K562 (cell line): ENCODE results near the gene EIF3J. TPM values are rescaled to one million over a fixed set of nuclear protein-coding genes. Genes with fewer than 3 reads are reported as not detected.
"Not testable (repeated sequence)": the region's sequence is repeated elsewhere in the genome, so short reads cannot be mapped to it uniquely, and the experiment has no call there.

Source experiments
- ATAC-seq: fragments of 200-7000 bp; cut with Tn5 transposase; 3 replicates; pipeline ENCODE4 v1.9.1; 2020; ENCODE audit warnings: moderate library complexity
- BruUV-seq: library from RNA; stranded (reverse); fragments of 400-500 nt; replicated peaks from 2 replicates; lab custom pipeline; 2021; lab: Mats Ljungman, UMichigan
- CTCF ChIA-PET: fragments of 300-600 bp; formaldehyde crosslinking; extraction: SDS; loops from one replicate; lab custom pipeline; 2021; ENCODE audit warnings: low intra/inter-chr PET ratio; lab: Yijun Ruan, JAX
- POLR2A ChIA-PET: fragments of 300-600, 350-650 bp; sonication (Branson Sonifier 250); formaldehyde crosslinking; extraction: SDS; loops from one replicate; lab custom pipeline; 2021; ENCODE audit warnings: antibody characterized with exemption, inconsistent platforms; lab: Yijun Ruan, JAX
- DNase-seq, 4 experiments: peaks; one replicate each; pipeline versions ENCODE4 v3.0.0 to v3.0.0-alpha.2; 2011 to 2018; ENCODE audit warnings: low spot score in 3 of 4, mixed read lengths in 3 of 4; ENCODE audit errors: extremely low read depth in 1 of 4
- FAIRE-seq: peaks from 2 replicates; lab custom pipeline; 2011; peaks lifted over from hg19 to GRCh38; lab: Jason Lieb, UNC
- H2AFZ ChIP-seq: 2 replicates; pipeline ENCODE4 v1.6.0; 2011; ENCODE audit warnings: low read depth, low read length, control low read depth, inconsistent platforms
- H3K27ac ChIP-seq: fragments of 200-600 bp; 3 replicates; pipeline ENCODE4 v1.8.0; 2011; ENCODE audit warnings: low read depth, mild to moderate bottlenecking, control low read depth, inconsistent platforms, low read length, moderate library complexity, mixed read lengths; ENCODE audit errors: extremely low read depth
- H3K27me3 ChIP-seq, 2 experiments: fragments of 300-600 bp in 1 of 2; 2 replicates in 1 of 2; 3 replicates in 1 of 2; pipeline versions ENCODE4 v1.6.0 to v1.8.0; 2011; ENCODE audit warnings: inconsistent platforms in 2 of 2, low read length in 2 of 2, mild to moderate bottlenecking in 1 of 2, mixed read lengths in 1 of 2, moderate library complexity in 1 of 2; ENCODE audit not compliant: control insufficient read depth in 2 of 2, insufficient read depth in 2 of 2
- H3K36me3 ChIP-seq: fragments of 300-600 bp; 3 replicates; pipeline ENCODE4 v1.8.0; 2011; ENCODE audit warnings: mild to moderate bottlenecking, low read length, inconsistent platforms; ENCODE audit not compliant: control insufficient read depth, insufficient read depth
- H3K4me1 ChIP-seq, 2 experiments: fragments of 200-600 bp in 1 of 2; replicated peaks in 1 of 2; 2 replicates in 1 of 2; 3 replicates in 1 of 2; pipeline versions ENCODE4 v1.5.1 to v1.8.0; 2011; ENCODE audit warnings: inconsistent platforms in 2 of 2, low read length in 2 of 2, mild to moderate bottlenecking in 1 of 2, mixed read lengths in 1 of 2, moderate library complexity in 1 of 2; ENCODE audit not compliant: control insufficient read depth in 2 of 2, insufficient read depth in 2 of 2
- H3K4me2 ChIP-seq: 2 replicates; pipeline ENCODE4 v1.6.1; 2011; ENCODE audit warnings: low read length, control low read depth, inconsistent platforms, mixed read lengths; ENCODE audit not compliant: insufficient read depth
- H3K4me3 ChIP-seq: fragments of 200-600 bp; sonication (generic), shearing (Covaris generic); 2 replicates; pipeline ENCODE4 v1.5.1; 2016; ENCODE audit warnings: control low read depth, inconsistent platforms
- H3K79me2 ChIP-seq: fragments of 200-600 bp; 3 replicates; pipeline ENCODE4 v1.8.0; 2011; ENCODE audit warnings: low read length, inconsistent platforms; ENCODE audit not compliant: control insufficient read depth, insufficient read depth
- H3K9ac ChIP-seq, 2 experiments: 2 replicates each; pipeline versions ENCODE4 v1.6.0 to v1.6.1; 2011; ENCODE audit warnings: low read depth in 2 of 2, low read length in 2 of 2, control low read depth in 1 of 2, inconsistent platforms in 1 of 2, mild to moderate bottlenecking in 1 of 2, mixed read lengths in 1 of 2; ENCODE audit not compliant: insufficient read depth in 1 of 2
- H3K9me1 ChIP-seq: one replicate; pipeline ENCODE4 v1.6.0; 2011; ENCODE audit warnings: inconsistent platforms, mild to moderate bottlenecking, low read length, moderate library complexity; ENCODE audit not compliant: control insufficient read depth, insufficient read depth
- H3K9me3 ChIP-seq: replicated peaks from 2 replicates; pipeline ENCODE4 v1.5.1; 2011; ENCODE audit warnings: low read depth, low read length, inconsistent platforms; ENCODE audit not compliant: control insufficient read depth, insufficient read depth
- H4K20me1 ChIP-seq: replicated peaks from 2 replicates; pipeline ENCODE4 v1.6.1; 2011; ENCODE audit warnings: low read length, inconsistent platforms, mixed read lengths; ENCODE audit not compliant: control insufficient read depth, insufficient read depth
- POLR2G ChIP-seq: fragments of 200-400 bp; formaldehyde crosslinking; IDR thresholded peaks from 2 replicates; pipeline ENCODE4 v1.6.1; 2017; ENCODE audit warnings: low read depth, mild to moderate bottlenecking, antibody characterized with exemption, low read length, moderate library complexity
- ZBTB1 ChIP-seq: sonication (generic); formaldehyde crosslinking; IDR thresholded peaks from 2 replicates; pipeline ENCODE4 v1.8.1; 2023; ENCODE audit warnings: missing genetic modification reagents, low read depth, mild to moderate bottlenecking, borderline replicate concordance
- ZBTB33 ChIP-seq: sonication (generic); formaldehyde crosslinking; IDR thresholded peaks from 2 replicates; pipeline ENCODE4 v1.8.1; 2023; ENCODE audit warnings: mild to moderate bottlenecking, missing genetic modification reagents
- WGBS: fragments of 100-300 bp; shearing (Covaris generic); methylation state at CpG from one replicate; pipeline ENCODE4 v1.1.6; 2016; ENCODE audit warnings: low coverage, mixed read lengths; ENCODE audit not compliant: insufficient coverage; ENCODE audit errors: missing lambda C conversion rate; 5-methylcytosine and 5-hydroxymethylcytosine counted together
- in situ Hi-C: fragments of 300-500 bp; cut with MboI; formaldehyde crosslinking; loops from 4 replicates; pipeline ENCODE4 v1.15.0; 2018; ENCODE audit warnings: inconsistent platforms, mixed read lengths
- intact Hi-C: fragments of 100-400 bp; cut with micrococcal nuclease; formaldehyde crosslinking; loops from 2 replicates; pipeline ENCODE4 v1.14.2; 2022
- polyA plus RNA-seq, 8 experiments: library from polyadenylated mRNA; depleted of rRNA in 4 of 8; stranded (reverse) in 5 of 8; unstranded in 3 of 8; fragments of >200 nt; fragmentation: Nextera tagmentation in 2 of 8; fragmentation: Illumina TruSeq in 1 of 8; extraction: Ambion mirVana in 2 of 8; extraction: Trizol in 1 of 8; gene quantifications; 2 replicates each; pipeline versions ENCODE4 v1.2.1 to v1.2.3, GENCODE V29; 2011 to 2014; ENCODE audit warnings: inconsistent platforms in 1 of 8, missing spikeins in 1 of 8
- total RNA-seq, 7 experiments: library from RNA; depleted of rRNA in 6 of 7; stranded (reverse); fragments of >200 nt in 6 of 7; fragmentation: Illumina TruSeq in 2 of 7; extraction: Trizol in 2 of 7; gene quantifications; 2 replicates each; pipeline versions ENCODE4 v1.2.1 to v1.2.3, GENCODE V29; 2011 to 2021; ENCODE audit warnings: low replicate concordance in 1 of 7

EIF3J gene
- total and polyA plus RNA-seq, 9 of the 15 experiments (the other 6 are each of a cell fraction or from before 2014, with no cell fraction given) = 44.2 to 217 (median 151) TPM

GRCh38 chr15:44530653-44531052 is 6.3 kb upstream of the EIF3J start:
- no TSS peak for BruUV-seq
- 63% methylated on average over 3 of the region's 3 CpGs for WGBS
- ChIA-PET CTCF (no interaction called here), POLR2A (interaction anchor here (0.7 to 1.0 kb wide), 2 partner anchors 14 to 158 kb away, joined by 3 to 4 read pairs; no protein-coding TSS in a partner anchor)
- no peaks in the 10 kb centered on the region for H3K9me1 ChIP-seq
- no peak overlapping the region for H3K4me2 ChIP-seq
- no peak overlapping the region for H3K27ac ChIP-seq
- H3K79me2 ChIP-seq = peaks cover 10% of the 10 kb centered on the region
- H3K36me3 ChIP-seq = peaks cover 29% of the 10 kb centered on the region; the same call in 1 of the 3 replicates
- H4K20me1 ChIP-seq = no peaks in the 10 kb centered on the region
- TF ChIP-seq ZBTB1 (CRISPR knock-in tag) = no peak
- 0 out of 2 replicates have a peak, but pooled peaks have one; percentile 43 for TF ChIP-seq POLR2G
- no peak for DNase-seq
- H3K4me3 ChIP-seq = no peak overlapping the region
- H3K27me3 ChIP-seq = no peaks in the 10 kb centered on the region
- no peak overlapping the region for H3K9ac ChIP-seq
- ATAC-seq = peak; percentile 54
- H3K4me1 ChIP-seq = peaks cover 0 to 7% of the 10 kb centered on the region in 2 experiments; a peak in 4 of 5 replicates
- no peak for FAIRE-seq
- no peaks in the 10 kb centered on the region for H3K9me3 ChIP-seq
- intact Hi-C loops (loop anchor here (10.0 kb wide), 1 partner anchor 316 kb away; no protein-coding TSS in a partner anchor), in situ Hi-C loops (no loop called here)
- H2AFZ ChIP-seq = no peak overlapping the region

GRCh38 chr15:44532275-44532674 is 4.7 kb upstream of the EIF3J start:
- FAIRE-seq, H3K9me3 ChIP-seq, BruUV-seq, CTCF ChIA-PET, ATAC-seq, H4K20me1 ChIP-seq, H3K27ac ChIP-seq, H3K27me3 ChIP-seq, DNase-seq, H3K4me3 ChIP-seq, H3K9me1 ChIP-seq, H2AFZ ChIP-seq, H3K4me2 ChIP-seq, in situ Hi-C loops, H3K9ac ChIP-seq: not testable (repeated sequence)
- peaks cover 25% of the 10 kb centered on the region for H3K79me2 ChIP-seq
- TF ChIP-seq ZBTB33 (CRISPR knock-in tag) = peak; percentile 60; the same call in 1 of the 2 replicates
- peaks cover 0 to 19% of the 10 kb centered on the region in 2 experiments; a peak in 4 of 5 replicates for H3K4me1 ChIP-seq
- POLR2A ChIA-PET = interaction anchor here (0.6 to 1.5 kb wide), 2 partner anchors 31 to 323 kb away, joined by 4 read pairs; no protein-coding TSS in a partner anchor
- intact Hi-C loops = loop anchor here (10.0 kb wide), 1 partner anchor 317 kb away; no protein-coding TSS in a partner anchor
- H3K36me3 ChIP-seq = peaks cover 15% of the 10 kb centered on the region; the same call in 1 of the 3 replicates
- 86% methylated on average over 5 of the region's 5 CpGs for WGBS
